RWPE2 (cell line): Measurements from ENCODE around the gene UCHL5.

Experiments used
- ATAC-seq: fragments of 200-7000 bp; cut with Tn5 transposase; 3 replicates; pipeline ENCODE4 v1.9.1; 2021; ENCODE audit warnings: low read depth
- DNase-seq: peaks from one replicate; pipeline ENCODE4 v3.0.0-alpha.2; 2020; ENCODE audit warnings: low spot score
- H3K27ac ChIP-seq: fragments of 450-650 bp; 2 replicates; pipeline ENCODE4 v1.5.1; 2017; ENCODE audit warnings: mild to moderate bottlenecking; ENCODE audit not compliant: poor library complexity, severe bottlenecking
- H3K27me3 ChIP-seq: fragments of 250-450 bp; sonication (Bioruptor Pico); 2 replicates; pipeline ENCODE4 v1.5.1; 2021; ENCODE audit warnings: mild to moderate bottlenecking, moderate library complexity; ENCODE audit not compliant: insufficient read depth, poor library complexity, severe bottlenecking
- H3K36me3 ChIP-seq: fragments of 250-450 bp; sonication (Bioruptor Pico); 2 replicates; pipeline ENCODE4 v1.5.1; 2020; ENCODE audit warnings: low read depth, mild to moderate bottlenecking, moderate library complexity
- H3K4me1 ChIP-seq: fragments of 250-450 bp; sonication (Bioruptor Pico); 2 replicates; pipeline ENCODE4 v1.5.1; 2021; ENCODE audit warnings: mild to moderate bottlenecking, moderate library complexity; ENCODE audit not compliant: insufficient read depth, poor library complexity, severe bottlenecking
- H3K4me3 ChIP-seq: fragments of 250-450 bp; sonication (Bioruptor Pico); 2 replicates; pipeline ENCODE4 v1.5.1; 2021; ENCODE audit warnings: mild to moderate bottlenecking, moderate library complexity; ENCODE audit not compliant: severe bottlenecking
- H3K9me3 ChIP-seq: fragments of 250-450 bp; sonication (Bioruptor Pico); 2 replicates; pipeline ENCODE4 v1.5.1; 2021; ENCODE audit warnings: mild to moderate bottlenecking, moderate library complexity; ENCODE audit not compliant: severe bottlenecking
- TF ChIP-seq, protein P1 (sequence below): fragments of 450-650 bp; IDR thresholded peaks from one replicate; pipeline ENCODE4 v1.5.1; 2017; ENCODE audit warnings: mild to moderate bottlenecking, moderate library complexity; ENCODE audit not compliant: poor library complexity, severe bottlenecking

The UCHL5 gene

DNA sequence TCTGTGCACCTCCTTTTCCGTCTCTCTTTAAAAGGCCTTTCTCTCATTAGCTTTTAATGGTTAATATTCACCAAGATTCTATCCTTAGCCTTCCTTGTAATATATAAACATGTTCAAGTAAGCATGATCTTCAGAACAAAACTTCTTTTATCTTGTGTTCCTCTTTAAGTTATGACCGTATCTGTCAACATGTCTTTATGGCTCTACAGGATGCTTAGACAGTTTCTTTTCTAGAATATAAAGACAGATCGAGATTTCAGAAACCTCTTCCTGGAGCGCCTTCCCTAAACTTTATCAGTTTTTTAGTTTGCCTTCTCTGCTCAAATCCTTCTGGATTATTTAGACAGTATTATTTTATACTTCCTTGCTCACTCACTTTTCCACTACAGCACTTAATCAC is 7.4 kb upstream of the UCHL5 start:
- no peak overlapping the region for H3K4me3 ChIP-seq
- no peak for DNase-seq
- no peaks in the 10 kb centered on the region for H3K9me3 ChIP-seq
- no peak for ATAC-seq
- TF ChIP-seq, protein P1, sequence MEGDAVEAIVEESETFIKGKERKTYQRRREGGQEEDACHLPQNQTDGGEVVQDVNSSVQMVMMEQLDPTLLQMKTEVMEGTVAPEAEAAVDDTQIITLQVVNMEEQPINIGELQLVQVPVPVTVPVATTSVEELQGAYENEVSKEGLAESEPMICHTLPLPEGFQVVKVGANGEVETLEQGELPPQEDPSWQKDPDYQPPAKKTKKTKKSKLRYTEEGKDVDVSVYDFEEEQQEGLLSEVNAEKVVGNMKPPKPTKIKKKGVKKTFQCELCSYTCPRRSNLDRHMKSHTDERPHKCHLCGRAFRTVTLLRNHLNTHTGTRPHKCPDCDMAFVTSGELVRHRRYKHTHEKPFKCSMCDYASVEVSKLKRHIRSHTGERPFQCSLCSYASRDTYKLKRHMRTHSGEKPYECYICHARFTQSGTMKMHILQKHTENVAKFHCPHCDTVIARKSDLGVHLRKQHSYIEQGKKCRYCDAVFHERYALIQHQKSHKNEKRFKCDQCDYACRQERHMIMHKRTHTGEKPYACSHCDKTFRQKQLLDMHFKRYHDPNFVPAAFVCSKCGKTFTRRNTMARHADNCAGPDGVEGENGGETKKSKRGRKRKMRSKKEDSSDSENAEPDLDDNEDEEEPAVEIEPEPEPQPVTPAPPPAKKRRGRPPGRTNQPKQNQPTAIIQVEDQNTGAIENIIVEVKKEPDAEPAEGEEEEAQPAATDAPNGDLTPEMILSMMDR: no peak
- H3K27ac ChIP-seq: no peak overlapping the region
- no peaks in the 10 kb centered on the region for H3K27me3 ChIP-seq
- H3K36me3 ChIP-seq: peaks cover 22% of the 10 kb centered on the region
- peaks cover 4% of the 10 kb centered on the region for H3K4me1 ChIP-seq

DNA sequence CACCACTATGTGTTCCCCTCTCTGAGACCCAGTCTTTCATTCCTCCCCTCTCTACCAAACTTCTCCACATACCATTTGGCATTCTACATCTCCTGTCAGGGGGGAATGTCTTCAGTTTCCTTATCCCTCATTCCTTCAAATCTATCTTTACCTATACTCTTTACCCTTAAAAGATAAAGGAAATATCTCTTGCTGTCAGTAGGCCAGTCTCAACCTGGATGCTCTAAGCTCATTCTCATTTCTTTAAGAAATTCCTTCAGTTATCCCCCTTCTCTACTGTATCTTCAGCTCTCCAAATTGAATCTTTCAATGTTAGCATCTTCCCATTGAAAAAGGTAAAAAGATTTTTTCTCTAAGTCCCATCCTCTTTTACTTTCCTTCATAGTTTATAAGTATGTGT is 6.8 kb upstream of the UCHL5 start:
- no peak for DNase-seq
- ATAC-seq: no peak
- Histone ChIP-seq H3K36me3 (peaks cover 18% of the 10 kb centered on the region), H3K9me3 (no peaks in the 10 kb centered on the region), H3K4me3 (no peak overlapping the region), H3K27ac (no peak overlapping the region), H3K4me1 (peaks cover 10% of the 10 kb centered on the region), H3K27me3 (no peaks in the 10 kb centered on the region)
- TF ChIP-seq, protein P1: no peak

DNA sequence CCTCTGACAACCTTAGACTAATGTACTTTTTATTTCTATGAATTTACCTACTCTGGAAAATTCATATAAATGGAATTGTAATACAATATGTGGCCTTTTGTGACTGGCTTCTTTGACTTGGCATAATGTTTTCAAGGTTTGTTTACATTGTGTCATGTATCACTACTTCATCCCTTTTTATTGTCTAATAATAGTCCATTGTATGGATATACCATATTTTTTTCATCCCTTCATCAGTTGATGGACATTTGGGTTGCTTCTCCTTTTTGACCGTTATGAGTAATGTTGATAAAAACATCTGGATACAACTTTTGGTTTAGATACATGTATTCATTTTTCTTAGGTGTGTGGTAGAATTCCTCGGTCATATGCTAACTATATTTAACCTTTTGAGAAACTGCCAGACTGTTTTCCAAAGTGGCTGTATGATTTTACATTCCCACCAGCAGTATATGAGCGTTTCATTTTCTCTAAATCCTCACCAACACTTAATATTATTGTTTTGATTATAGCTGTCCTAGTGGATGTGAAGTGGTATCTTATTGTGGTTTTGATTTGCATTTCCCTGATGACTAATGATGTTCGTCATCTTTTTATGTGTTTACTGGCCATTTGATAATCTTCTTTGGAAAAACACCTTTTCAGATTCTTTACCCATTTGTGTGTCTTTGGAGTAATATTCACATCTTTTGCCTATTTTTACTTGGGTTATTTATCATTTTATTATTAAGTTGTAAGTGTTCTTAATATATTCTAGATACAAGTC is 3.7 kb upstream of the UCHL5 start:
- Histone ChIP-seq H3K27me3 (no peaks in the 10 kb centered on the region), H3K9me3 (no peaks in the 10 kb centered on the region), H3K4me1 (peaks cover 10% of the 10 kb centered on the region), H3K27ac (no peak overlapping the region), H3K4me3 (no peak overlapping the region), H3K36me3 (peaks cover 6% of the 10 kb centered on the region; the same call in 1 of the 2 replicates)
- ATAC-seq (no peak), DNase-seq (no peak)
- TF ChIP-seq, protein P1: no peak

DNA sequence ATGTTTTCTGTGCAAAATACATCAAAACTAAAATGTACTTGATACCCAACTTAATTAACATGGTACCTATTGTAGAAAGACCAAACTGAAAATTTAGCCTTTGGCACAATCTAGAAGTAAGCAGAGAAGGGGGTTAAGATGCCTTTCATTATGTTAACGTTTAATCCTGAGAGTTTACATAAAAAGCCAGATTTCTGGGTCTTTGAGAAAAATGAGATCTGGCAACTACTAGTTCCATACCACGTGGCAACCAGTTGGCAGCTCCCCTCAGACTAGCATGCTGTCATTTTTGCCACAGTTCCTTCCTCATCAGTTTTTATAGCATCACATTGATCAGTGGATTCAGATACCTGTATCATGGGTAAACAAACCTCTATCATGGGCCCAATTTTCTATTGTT is 1.8 kb upstream of the UCHL5 start:
- peak overlapping the region; percentile 84 for H3K27ac ChIP-seq

More for the DNA sequence above, 1.8 kb upstream of the UCHL5 start:
- TF ChIP-seq, protein P1: no peak
- Histone ChIP-seq H3K36me3 (peaks cover 16% of the 10 kb centered on the region; the same call in 1 of the 2 replicates), H3K27me3 (no peaks in the 10 kb centered on the region), H3K4me1 (peaks cover 17% of the 10 kb centered on the region), H3K9me3 (no peaks in the 10 kb centered on the region), H3K4me3 (peak overlapping the region; percentile 62)
- ATAC-seq (no peak), DNase-seq (no peak)
